ENCODE results near the gene ZDHHC8.

The ZDHHC8 gene

GRCh38 chr22:20099099-20099711 is 32.4 kb upstream of the ZDHHC8 start:
- DNase-seq, result no peak

GRCh38 chr22:20101638-20102037 is 30.0 kb upstream of the ZDHHC8 start:
- DNase-seq, result no peak

- no peak for DNase-seq
Measured at GRCh38 chr22:20102203-20102780, 29.3 kb upstream of the ZDHHC8 start.

DNA sequence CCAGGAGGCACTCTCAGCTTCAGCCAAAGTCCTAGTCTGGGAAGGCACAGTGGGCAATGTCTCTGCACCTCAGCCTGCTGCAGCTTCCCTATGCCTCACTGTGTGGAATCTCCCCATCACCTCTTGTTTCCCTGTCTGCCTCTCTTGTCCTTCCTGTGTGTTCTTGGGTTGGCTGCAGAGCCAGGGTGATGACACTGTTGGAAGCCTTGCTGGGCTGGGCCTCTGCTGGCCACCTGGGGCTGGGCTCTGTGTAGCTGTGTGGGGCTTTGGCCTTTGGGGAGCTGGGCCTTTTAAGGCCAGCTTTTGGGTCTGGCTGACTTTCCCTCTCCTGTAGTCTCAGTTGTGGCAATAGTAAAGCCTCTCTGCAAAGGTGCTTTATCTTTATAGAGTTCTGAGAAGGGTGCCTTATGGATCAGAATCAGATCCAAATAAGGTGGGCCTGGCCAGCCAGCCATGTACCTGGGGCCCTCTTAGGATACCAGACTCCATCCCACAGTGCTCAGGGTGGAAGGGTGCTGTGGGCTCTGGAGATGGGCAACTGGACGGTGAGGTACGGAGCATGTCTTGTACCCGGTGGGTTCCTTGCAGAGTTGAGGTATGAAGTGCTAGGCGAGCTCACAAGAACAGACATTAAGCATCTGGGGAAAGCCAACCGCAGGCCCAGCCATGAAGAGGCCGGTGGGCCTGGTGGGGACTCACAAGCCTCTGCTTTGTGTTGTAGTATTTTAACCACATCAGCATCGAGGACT is 26.0 kb upstream of the ZDHHC8 start:
- no peak for DNase-seq

DNA sequence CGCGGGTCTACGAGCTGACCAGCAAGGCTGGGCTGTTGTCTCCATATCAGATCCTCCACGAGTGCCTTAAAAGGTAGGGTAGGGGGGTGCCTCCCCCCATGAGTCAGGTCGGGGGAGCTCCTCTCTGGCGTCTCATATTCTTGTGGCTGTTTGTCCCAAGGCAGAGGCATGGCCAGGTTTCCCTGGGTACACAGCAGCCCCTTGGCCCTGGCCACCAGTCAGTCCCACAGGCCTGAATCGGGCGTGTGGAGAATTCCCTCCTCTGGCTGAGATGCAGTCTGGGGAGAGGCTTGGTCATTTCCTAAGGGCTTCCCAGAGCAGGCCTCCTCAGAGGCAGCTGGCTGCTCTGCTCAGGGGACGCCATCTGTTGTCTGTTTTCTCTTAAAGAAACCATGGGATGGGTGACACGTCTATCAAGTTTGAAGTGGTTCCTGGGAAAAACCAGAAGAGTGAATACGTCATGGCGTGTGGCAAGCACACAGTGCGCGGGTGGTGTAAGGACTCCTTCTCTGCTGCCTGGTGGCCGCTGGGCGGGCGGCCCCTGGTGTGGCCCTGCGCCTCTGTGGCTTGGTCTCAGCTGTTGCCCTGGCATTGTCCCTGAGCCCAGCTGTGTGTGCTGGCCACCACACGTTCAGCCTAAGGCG is 25.3 kb upstream of the ZDHHC8 start:
- no peak for DNase-seq

DNA sequence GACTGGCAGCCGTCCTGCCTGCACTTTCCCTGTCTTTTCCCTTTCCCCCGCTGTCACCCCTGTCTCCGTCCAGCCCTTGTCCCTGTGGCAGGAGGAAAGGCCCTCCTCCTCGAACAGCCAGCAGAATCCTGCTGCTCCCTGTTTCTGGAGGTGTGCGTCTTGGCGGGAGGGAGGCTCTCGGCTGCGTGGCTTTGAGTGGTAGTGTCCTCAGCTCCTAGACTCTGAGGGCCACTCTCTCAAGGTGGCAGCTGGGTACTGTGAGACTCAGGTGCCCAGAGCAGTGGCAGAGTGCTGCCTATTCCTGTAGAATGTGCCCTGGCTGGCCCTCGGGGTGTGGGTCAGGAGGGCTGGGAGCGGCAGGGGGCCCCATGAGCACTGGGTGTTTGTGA is 24.8 kb upstream of the ZDHHC8 start:
- DNase-seq, result no peak

GRCh38 chr22:20107471-20107901 is 24.1 kb upstream of the ZDHHC8 start:
- DNase-seq, result no peak

DNA sequence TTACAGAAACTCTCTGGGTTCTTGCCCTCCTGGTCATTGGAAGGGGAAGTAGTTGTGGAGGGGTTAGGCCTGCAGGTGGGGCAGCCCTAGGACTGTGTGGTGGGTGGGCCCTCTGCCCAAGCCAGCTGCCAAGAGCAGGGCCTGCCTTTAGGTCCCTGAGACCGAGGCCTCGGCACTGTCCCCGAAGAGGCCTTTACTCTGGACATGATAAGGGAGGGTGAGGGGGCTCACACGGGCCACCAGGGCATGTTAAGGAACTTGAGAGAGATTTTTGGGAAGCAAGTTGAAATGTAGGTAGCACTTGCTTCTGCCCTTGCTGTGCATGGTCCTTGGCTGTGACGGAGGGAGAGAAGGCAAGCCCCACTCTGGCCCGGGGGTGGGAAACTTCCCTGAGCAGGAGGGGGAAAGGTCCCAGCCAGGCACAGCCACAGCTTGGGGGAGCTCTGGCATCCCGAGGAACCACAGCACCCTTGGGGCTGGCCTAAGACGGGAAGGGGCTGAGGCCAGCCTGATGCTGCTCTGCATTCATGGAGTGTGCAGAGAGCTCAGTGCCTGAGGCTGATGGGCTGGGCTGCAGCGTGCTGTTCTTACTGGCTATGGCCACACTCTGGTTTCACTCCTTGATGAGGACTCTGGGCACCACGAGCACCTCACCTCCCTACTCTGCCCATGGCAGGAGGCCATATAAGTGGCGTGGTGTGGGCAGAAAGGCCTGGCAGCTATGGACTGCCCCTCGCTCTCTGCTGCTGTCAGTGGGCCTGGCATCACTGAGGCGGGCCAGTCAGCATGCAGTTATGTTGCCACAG is 23.4 kb upstream of the ZDHHC8 start:
- no peak for DNase-seq

DNA sequence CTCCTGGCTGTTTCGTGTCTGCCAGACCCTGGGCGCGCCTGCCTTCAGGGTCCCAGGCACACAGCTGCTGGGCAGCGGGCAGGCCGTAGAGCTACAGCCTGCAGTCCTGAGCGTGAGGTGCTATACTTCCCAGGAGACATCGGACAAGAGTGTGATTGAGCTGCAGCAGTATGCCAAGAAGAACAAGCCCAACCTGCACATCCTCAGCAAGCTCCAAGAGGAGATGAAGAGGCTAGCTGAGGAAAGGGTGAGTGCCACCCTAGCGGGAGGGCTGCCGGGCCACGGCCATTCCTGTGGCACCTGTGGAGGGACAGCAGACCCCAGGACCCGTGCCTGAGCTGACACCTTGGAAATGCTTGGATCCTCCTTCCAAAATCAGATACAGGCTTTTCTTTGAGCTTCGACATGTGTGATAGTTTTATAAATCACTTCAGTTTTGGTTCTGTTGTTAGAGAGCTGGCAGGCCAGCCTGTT is 22.8 kb upstream of the ZDHHC8 start:
- no peak for DNase-seq

GRCh38 chr22:20109411-20110358 is 21.9 kb upstream of the ZDHHC8 start:
- no peak for DNase-seq

DNA sequence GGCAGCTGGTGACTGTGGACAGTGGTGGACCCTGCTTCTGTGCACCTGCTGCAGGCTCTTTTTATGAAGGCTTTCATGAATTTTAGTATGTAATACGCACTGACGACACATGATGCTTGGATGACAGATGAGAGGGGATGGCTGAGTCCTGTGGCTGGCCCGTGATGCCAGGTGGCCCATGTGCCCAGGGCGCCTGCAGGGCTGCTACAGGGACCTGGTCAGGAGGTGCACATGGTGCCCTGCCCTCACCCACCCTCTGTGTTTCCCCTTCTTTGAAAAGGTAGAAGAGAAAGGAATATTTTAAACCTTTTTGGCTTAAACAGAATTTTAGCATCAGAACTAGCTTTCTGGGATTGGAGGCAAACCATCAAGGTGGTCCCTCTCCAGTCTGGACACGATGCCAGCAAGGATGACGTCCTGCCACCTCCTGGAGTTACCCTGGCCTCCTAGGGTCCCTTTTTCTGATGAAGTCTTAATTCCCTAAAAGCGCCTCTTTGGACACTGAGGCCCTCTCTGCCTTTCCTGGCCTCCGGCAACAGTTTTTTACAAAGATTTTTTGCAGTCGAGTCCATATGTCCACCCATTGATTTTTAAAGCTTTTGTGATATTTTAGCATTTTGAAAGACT is 21.1 kb upstream of the ZDHHC8 start:
- no peak for DNase-seq

GRCh38 chr22:20111045-20111688 is 20.4 kb upstream of the ZDHHC8 start:
- DNase-seq, result no peak

DNA sequence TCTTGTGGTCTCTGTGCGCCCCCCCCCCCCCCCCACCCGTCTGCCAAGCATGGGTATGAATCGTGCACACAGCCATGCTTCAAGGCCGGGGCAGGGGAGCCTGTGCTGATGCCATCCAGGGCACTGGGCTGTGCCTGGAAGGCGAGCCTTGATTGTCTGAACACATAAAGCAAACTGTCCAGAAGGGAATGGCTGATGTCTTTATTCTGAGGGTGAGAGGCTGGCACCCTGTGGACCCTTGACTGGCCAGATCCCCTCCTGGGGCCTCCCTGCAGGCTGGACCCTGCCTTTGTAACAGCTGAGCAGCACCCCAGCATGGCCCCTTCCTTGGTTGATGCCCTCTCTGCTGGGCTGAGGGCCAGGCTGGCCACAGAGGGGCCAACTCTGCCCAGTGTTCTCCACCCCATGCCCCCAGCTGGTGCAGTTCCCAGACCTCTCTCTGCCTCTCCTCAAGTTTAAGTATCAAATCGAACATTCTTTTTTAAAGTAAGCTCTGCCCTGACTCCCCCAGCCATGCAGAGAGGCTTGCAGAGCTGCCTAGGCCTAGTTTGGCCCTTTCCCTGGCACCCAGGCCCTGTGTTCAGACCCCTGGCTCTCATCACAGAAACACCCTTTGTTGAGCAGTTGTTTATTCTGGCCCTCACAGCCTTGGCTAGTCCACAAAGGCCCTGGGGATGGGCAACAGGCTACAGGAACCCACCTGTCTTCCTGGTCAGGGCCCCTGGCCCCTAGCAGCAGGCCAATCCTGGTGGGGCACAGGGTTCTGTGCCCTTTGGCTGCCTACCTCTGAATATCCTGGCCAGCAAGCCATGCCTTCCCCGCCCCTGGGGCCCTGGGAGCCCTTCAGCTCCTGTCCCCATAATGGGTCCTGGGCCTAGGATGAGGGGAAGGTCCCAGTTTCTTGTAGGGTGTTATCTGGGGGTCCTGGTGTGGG is 19.6 kb upstream of the ZDHHC8 start:
- DNase-seq, result no peak

DNA sequence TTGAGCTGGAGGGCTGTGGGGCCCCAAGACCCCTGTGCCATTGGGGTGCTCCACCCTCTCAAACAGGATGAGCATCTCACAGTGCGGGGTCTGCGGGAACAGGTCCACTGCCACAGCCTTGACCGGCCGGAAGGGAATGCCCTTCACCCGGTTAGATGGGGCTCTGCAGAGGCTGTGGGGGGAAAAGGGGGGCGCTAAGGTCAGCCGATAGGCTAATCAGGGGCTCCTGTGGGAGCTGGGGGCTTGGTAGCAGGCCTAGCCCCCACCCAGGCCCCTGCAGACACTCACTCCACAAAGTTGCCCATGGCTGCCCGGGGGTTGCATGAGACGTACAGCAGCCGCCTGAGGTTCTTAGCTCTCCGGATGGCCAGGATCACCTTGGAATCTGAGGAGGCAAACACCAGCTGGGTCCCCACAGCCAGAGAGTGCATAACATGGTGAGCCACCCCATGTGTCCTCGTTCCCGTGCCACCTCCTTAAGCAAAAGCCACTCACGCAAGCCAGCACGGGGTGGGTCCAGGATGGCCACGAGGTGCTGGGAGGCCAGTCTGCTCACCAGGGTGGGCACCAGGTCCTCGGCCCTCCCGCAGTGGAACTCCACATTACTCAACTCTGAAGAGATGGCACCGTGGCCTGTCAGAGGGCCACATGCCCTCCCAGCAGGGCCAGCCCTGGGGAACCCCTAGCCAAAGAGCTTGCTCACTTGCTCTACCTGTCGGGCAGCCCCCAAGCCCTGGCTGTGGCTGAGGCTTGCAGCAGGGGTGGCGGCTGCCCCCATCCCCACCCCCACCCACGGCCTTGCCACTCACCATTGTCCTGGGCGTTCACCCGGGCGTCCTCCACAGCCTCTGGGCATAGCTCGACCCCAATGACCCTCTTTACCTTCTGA is 18.7 kb upstream of the ZDHHC8 start:
- DNase-seq, result no peak

- no peak for DNase-seq
Measured at GRCh38 chr22:20113551-20114310, 17.9 kb upstream of the ZDHHC8 start.

DNA sequence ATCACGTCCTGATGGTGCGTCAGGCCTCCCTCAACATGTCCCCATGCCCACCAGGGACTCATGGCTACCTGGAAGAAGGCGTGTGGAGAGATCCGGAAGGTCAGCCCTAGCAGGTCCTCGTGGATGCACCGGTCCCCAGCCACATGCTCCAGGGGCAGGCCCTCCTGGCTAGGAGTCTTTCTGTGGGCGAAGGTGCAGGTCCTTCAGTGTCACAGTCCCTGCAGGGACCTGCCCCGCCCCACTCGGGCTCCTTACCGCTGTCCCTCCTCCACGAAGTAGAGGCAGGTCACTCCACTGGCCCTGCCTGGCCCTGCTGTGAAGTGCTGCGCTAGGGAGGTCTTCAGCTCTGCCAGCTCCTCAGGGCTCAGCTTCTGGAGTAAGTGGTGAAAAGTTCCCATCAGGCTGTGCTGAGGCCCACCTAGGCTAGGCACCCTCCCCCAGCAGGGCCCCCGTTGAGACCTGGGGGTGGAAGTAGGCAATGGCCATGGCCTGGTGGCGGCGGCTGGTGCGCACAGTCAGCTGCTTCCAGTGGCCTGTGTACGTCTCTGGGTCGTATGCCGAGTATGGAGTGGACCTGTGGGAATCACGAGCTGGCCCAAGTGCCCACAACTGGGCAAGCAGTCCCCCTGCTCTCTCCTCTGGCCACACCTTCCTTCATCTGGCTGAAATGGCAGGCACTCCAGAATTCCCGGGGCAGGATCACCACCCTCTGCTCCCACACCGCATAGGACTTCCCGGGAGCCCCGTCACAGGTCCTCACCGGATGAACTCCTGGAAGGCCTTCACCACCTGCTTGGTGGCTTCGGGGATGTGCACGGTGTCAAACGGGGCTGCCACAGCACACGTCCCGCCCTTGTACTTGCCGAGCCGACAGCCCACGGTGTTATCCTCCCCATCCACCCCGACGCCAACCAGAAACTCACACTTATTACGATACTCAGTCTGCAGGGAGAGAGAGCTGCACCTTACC is 16.8 kb upstream of the ZDHHC8 start:
- no peak for DNase-seq

Data from GOT3 (cell line).